ENCODE measurements around the gene CYTH1.

- TF ChIP-seq CTCF (IDR thresholded peaks at IDR 0.05) (no peak), EZH2 (IDR thresholded peaks at IDR 0.05; ENCODE audit: borderline replicate concordance, insufficient read depth, low read depth, low read length, poor library complexity, severe bottlenecking) (no peak)
These were observed 72.3 kb downstream of the CYTH1 start for GRCh38 chr17:78709751-78710181.

All from B cell (primary cell).